Ammon's horn (tissue), 1 donor: ENCODE results near the gene ACP6.
"Not testable (repeated sequence)": the region's sequence is repeated elsewhere in the genome, so short reads cannot be mapped to it uniquely, and the experiment has no call there.

Source experiments
- DNase-seq: peaks from one replicate; pipeline ENCODE4 v3.0.0-alpha.2; 2016; ENCODE audit warnings: low spot score

ACP6 gene

DNA sequence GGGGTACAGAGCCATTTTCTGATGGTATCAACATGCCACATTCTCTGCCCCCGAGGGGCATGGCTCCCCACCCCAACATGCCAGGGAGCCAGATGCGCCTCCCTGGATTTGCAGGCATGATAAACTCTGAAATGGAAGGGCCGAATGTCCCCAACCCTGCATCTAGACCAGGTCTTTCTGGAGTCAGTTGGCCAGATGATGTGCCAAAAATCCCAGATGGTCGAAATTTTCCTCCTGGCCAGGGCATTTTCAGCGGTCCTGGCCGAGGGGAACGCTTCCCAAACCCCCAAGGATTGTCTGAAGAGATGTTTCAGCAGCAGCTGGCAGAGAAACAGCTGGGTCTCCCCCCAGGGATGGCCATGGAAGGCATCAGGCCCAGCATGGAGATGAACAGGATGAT lies 50.6 kb downstream of the ACP6 start:
- DNase-seq, result no peak

- DNase-seq, result no peak
These were observed 51.6 kb downstream of the ACP6 start for GRCh38 chr1:147618771-147619170.

DNA sequence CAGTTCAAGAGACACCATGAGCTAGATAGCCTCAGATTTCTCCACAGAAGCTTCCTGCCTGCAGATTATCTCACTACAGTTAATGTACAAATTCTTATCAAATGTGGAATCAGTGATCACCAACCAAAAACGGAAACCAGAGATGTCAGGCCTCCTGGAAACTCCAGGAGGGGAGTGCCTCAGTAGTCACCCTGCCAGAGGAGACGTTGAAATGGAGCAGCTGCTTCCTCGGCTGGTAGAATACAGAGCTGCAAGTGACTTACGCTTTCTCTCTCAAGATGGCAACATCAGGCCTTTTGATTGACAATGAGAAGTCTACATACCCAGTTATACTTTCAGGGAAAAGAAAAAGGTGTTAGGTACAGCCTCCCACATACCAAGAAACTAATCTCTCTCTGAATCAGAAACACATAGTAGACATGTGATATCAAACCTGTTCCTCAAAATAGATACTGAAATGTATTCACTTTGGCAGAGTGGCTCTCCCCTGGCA lies 52.2 kb downstream of the ACP6 start:
- DNase-seq, result no peak

GRCh38 chr1:147614966-147615365 lies 55.4 kb downstream of the ACP6 start:
- DNase-seq, result not testable (repeated sequence)

DNA sequence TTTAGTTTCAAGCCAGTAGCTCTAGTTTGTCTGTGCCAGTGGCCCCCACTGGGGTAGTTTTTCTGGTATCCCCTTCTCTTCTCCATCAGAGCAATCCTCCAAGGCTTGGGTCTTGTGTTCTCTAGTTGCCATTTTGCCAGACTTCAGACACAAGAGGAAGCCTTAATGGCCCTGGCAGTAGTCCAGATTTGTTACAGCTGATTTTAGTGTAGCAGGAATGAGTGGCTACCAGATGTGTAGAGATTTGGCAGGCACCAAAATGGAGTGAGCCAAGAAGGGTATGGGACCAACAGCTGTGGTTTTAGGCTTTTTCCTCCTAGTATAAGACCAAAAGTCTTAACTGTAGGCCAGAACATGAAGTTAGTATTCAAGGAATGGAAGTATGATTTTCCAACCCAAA lies 56.8 kb downstream of the ACP6 start:
- DNase-seq, result peak; percentile 17

DNA sequence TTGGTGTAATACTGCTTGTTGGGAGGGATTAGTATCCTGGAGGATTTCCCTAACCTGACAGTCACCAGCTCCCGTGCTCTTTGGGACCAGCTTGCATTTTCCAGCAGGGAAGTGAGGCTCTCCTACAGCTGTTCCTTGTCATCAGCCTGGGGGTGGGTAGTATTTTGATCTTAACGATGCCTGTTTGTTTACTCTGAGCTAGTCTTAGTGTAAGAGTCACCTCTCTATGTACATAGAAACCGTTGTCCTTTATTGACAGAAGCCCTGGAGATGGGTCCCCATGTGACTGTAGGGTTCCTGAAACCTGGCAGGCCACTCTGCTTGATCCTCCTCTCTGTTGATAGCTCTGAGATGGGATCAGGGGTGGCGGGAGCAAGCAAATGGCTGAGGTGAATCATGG lies 58.0 kb downstream of the ACP6 start:
- DNase-seq, result no peak

DNA sequence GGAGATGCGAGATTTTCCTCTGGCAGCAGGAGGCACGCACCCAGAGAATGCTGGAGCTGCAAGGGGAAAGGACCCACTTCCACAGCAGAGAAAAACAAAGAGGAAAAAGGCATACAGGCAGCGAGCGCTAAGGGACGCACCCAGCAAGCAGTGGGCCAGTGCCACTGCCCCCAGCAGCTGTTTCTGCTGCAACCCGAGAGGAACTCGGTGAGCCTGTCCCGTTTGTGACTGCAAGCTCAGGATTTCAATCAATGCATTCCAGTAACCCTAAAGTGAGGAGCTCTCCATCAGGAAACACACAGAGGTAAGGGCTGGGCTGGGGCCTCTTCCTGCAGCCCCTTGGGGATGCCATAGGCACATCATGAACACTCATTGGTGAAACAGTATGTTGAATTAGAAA lies 58.7 kb downstream of the ACP6 start:
- no peak for DNase-seq

DNA sequence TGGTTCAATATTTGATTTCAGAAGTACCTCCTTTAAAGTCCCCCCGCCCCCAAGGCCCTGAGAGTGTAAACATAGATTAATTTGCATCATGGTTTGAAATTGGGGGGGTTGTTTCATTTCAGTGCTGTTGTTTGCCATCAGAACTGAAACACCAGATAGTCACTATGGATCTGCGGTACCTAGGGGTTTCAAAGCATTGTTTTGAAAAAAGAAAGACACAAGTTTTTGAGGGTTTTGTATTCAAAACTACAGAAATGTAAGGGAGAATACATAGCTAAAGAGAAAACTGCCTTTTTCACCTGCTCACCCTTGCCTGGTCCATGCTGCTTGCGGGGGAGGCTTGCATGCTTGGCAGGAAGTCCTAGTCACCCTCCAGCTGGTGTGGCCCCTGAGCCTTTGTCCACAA lies 59.3 kb downstream of the ACP6 start:
- no peak for DNase-seq

DNA sequence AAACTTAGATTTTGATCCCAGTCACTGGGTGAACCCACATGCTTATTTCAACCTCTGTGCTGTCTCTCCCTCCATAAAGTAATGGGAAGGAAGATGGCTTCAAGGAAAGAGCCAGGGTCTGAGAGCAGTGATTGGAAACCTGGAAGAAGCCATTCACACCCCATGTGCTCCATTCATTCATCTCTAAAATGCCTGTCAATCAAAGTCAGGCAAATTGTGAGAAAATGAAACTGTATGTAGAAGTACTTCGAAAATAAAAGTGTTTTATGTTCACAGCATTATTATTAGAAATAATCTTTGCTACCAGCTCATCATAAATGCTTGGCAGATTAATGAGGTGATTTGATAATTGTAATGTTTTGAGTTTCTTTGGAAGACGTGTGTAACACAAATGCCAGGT lies 61.0 kb downstream of the ACP6 start:
- no peak for DNase-seq

DNA sequence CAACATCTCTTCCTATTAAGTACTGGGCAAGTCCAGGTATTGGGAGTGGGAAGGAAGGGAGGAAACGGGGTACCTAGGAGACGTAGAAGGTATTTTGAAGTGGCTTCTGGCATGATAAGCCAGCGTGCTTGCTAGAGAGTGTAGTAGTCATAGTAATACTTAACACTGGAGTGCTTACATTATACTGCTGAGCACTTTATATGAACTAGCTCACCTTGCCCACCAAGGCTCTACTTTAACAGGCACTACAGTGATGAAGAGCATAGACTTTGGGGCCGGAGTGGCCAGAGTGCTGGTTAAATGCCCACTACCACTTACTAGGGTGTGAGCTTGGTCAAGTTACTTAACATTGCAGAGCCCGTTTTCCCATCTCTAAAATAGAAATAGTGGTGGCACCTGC lies 61.7 kb downstream of the ACP6 start:
- DNase-seq, result no peak

DNA sequence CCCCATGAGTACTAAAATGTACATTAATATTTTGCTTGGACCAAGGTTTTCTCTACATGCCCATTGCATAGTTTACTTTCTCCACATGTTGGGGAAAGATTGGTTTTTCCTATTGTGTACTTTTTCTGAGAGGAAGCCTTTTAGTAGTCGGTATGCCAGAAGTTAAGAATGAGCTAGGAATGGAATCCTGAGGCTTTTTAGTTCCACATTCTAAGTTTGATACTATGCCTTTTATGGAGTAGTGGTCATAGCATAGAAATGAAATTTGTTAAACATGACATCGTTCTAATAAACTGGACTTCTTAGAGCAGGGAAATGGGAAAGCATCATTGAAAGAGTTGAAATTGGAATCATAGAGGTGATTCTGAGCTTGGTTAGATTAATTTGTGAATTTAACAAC lies 64.7 kb downstream of the ACP6 start:
- no peak for DNase-seq

- no peak for DNase-seq
These were observed 66.3 kb downstream of the ACP6 start for GRCh38 chr1:147603986-147604385.

- DNase-seq, result peak; percentile 18
These were observed 69.9 kb downstream of the ACP6 start for GRCh38 chr1:147600119-147601111.

GRCh38 chr1:147599362-147600118 lies 70.8 kb downstream of the ACP6 start:
- peak; percentile 98 for DNase-seq

DNA sequence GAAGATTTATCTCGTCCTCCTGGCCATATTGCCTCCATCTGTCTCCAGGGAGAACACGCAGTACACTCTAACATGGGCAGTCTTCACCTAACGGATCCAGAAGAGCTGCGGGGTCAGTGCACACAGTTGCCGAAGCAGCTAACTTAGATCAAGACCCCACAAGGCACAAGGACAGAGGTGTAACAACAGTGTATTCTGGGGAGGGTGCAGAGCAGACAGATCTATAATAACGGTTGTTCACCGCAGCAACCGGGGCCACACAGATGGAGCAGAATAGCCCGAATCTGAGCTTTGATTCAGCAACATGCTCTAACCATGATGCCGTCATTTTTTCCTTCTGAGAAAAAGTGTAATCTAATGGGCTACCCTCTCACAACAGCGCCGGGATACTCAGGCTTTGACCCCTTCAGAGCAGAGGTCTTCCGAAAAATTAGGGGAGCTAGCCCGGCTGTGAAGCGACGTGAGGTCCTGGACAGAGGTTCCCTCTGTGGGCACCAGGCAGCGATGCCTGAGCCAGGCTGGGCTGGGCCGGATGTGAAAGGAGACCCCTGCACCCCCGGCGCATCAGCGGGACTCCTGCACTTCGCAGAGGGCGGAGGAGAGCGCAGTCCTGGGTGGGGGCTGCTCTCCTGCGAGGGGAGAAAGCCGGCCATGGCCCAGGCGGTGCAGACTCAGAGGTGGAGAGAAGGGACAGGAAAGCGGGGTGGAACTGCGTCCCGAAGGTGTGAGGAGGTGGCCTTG lies 71.5 kb downstream of the ACP6 start:
- DNase-seq, result peak; percentile 40

DNA sequence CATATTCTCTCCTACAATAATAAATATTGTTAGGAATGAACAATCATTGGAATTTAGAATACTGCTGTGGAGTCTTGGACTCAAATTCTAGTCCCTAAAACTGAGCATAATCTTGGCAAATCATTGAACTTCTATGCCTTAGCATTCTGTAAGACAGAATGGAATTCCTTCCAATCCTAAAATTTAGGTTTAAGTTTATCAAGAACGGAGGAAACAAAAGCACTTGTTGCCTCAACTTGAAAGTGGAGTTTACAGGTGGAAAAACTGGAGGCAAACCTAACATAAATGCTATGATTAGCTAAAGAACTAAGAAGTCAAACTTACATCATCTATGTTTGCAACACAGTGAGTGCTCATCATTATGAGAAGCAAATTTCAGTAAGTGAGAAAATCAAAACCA lies 73.3 kb downstream of the ACP6 start:
- no peak for DNase-seq
